ENCODE data around the gene TRPM2. TPM values are rescaled to one million over a fixed set of nuclear protein-coding genes. Genes with fewer than 3 reads are reported as not detected.

The TRPM2 gene
- total RNA-seq, 1 donor from 2014 or later = 2.9 TPM

DNA sequence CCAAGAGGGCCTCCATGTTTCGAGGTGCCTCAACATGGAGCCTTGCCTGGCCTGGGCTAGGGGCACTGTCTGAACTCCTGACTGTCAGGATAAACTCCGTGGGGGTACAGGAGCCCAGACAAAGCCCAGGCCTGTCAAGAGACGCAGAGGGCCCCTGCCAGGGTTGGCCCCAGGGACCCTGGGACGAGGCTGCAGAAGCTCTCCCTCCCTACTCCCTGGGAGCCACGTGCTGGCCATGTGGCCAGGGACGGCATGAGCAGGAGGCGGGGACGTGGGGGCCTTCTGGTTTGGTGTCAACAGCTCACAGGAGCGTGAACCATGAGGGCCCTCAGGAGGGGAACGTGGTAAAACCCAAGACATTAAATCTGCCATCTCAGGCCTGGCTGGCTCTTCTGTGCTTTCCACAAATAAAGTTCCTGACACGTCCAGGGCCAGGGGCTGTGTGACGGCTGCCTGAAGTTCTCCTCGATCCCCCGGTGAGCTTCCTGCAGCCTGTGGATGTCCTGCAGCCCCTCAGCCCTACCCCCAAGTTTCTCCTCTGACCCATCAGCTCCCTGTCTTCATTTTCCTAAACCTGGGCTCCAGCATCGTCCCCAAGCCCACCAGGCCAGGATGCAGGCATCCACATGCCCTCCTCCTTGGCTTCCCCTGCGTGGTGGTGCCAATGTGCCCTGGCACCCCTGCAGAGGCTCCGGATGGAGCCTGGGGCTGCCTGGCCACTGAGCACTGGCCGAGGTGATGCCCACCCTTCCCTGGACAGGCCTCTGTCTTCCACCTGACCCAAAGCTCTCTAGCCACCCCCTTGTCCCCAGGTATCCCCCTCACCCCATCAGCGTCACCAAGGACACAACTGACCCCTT is 89.1 kb downstream of the TRPM2 start:
- no peak for DNase-seq (ENCODE audit: low spot score)

DNA sequence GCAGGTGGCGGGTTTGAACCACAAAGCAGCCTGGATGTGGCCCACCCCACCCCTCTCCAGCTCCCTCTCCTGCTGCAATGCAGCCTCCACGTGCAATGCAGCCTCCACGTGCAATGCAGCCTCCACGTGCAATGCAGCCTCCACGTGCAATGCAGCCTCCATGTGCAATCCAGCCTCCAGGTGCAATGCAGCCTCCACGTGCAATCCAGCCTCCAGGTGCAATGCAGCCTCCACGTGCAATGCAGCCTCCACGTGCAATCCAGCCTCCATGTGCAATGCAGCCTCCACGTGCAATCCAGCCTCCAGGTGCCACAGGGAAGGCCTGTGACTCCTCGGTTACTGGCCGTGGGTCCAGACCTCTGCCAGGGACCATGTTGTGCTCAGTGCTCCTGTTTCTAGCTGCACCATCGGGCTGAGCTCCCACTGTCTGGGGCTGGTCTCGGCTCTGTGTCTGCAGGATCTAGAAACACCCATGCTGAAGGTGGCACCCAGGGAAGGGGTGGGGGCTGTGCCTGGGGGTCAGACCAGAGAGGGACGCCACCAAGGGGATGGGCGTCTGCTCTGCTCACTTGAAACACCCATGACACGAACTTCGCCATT is 90.0 kb downstream of the TRPM2 start:
- DNase-seq (ENCODE audit: low spot score) = no peak

DNA sequence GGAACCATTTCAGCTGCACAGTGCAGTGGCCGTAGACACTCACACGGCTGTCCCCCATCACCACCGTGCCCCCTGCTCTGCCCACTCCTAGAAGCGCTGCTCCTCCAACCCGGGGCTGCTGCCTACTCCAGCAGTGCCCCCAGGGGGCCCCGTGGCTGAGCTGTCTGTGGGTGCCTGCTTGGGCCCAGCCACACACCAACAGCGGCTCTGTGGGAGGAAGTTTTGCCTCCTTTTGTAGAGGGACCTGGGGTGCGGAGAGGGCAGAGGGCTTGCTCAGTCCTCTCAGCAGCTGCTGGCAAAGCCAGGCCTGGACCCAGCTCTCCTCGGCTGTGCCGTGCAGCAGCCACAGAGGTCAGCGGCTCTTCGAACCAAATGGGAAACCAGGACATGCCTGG is 90.5 kb downstream of the TRPM2 start:
- DNase-seq (ENCODE audit: low spot score) = no peak

DNA sequence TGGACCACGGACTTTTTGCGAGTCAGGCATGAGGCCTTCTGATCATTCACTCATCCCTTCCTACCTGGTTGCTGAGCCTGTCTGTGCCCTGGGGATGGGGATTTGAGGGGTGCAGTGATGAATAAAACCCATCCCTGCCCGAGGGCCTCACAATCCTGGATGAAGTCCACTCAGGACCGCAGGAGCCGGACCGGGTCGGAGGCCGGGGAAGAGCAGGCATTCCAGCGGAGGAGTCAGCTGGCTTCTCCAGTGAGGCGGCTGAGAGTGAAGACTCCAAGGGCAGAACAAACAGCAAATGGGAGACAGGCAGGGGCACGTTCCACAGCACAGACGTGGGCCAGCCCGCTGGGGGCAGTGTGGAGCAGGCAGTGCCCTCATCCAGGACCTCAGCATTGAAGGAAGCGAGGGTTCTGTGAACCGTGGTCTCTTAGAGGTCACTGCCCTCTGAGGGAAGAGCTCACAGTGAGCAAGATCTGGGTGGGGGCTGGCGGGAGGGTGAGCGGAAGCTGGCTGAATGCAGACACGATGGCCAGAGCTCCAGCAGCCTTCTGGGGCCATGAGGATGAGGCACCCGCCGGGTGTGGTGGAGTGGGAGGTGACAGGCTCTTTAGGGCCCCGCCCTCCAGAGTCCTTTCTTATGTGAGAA is 91.0 kb downstream of the TRPM2 start:
- DNase-seq (ENCODE audit: low spot score) = no peak

DNA sequence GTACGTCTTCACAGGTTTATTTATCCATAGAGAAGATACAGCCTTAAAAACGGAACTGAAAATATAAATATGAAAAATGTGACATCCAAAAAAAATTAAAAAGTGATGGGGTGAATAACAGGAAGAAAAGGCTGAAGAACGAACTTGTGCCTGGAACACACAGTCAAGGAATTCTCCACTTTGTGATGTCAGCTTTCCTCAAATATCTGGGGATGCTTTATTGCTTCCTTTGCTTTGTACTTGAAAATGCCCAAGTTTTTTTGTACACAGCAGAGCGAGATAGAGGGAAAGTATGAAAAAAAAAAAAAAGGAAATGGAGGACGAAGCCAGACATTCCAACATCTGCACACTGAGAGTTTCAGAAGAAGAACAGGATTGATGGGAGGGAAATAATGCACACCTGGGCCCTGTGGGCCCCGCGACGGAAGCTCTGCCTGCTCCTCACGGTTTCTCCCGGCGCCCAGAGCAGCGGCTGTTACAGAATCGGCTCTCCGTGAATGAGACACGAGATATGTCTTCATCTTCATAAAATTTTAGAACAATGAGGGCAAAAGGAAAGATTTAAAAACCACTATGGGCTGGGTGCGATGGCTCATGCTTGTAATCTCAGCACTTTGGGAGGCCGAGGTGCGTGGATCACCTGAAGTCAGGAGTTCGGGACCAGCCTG is 91.9 kb downstream of the TRPM2 start:
- peak; percentile 7 for DNase-seq (ENCODE audit: low spot score)

DNA sequence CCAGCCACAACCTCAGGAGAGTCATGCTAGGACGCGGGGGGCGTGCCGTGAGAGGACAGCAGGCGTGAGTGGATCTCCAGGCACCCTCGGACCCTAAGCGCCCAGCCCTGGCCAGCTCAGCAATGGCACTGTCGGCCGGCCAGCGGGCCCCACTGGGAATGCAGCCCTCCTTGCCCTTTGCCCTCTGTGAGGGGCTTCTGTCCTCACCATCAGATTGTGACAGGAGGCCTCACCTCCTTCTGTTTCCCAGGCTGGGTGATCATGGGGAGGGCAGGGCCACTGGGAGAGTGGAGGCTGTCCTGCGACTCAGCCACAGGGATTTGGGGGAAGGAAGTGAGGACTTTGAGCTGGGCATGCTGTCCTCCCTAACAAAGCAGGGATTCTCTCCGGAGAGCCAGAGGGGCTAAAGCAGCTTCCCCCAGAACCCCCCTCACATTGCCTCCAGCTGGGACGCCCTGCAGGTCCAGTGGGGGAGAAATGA is 95.3 kb downstream of the TRPM2 start:
- DNase-seq (ENCODE audit: low spot score) = no peak

DNA sequence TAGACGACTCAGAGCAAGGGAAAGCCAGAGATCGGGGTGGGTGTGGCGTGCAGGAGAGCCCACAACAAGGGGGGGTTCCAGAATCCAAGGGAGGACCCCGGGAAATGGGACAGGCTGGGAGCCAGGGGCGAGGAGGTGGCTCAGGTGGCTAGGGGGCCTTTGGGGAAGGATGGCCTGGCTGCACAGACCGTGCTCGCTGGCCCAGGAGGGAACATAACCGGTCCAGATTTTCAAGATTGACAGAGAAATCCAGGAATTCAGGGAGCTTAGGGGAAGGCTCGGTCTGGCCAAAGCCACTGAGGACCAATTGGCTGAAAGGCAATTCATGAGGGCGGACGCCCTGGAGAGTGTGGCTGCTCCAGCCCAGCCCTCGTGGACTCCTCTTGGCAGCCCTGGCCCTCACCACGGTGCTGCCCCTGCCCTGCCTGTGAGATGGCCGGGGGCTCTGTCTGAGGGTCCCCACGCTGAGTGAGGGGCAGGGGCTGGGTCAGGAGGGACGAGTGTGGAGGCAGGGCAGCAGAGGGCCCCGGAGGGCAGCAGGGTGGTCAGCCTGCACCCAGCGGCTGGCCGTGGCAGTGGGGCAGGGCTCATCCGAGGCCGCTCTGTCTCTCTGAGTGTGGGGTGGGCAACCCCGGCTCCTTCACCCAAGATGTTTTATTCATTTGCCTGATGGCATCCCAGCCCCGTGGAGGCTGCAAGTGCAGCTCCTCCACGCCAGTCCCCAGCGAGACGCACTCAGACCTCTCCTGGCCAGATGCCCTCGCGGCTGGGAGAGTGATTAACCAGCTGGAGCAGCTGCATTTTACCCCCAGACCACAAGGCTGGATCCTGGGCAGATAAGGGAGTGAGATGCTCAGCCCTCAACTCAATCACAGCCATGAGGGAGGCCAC is 96.3 kb downstream of the TRPM2 start:
- DNase-seq (ENCODE audit: low spot score) = peak; percentile 25

DNA sequence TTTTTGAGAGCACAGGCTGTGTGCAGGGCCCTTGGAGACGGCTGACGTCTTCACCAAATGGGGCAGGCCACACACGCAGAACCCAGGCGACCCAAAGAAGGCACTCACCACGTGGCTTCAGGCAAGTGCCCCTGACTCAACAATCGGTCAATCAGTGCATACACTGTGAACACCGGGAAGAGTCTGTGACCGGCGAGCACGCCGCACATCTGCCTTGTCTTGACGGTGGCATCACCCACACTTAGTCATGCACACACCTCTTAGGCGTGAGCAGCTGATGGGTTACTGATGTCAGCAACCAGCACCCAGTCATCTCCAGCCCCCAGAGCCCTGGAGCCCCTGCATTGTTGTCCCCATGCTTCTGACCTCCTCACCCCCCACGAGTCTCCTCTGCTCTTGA is 97.0 kb downstream of the TRPM2 start:
- no peak for DNase-seq (ENCODE audit: low spot score)

DNA sequence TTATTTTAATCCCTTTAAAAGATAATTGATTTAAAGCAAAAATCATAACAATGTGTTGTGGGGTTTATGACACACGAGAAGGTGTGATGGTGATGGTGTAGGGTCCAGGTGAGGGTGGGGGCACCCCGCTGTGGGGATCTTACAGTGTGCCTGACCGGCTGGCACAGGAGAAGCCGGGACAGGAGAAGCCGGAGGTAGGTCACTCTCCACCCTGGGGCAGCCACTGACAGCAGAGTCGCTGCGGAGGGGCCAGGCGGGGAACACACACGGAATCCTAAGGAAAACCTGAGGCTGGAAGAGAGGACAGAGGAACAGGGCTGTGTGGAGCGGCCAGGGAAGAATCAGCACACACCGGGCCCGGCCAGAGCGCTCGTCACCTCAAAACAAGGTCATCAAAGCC is 97.6 kb downstream of the TRPM2 start:
- no peak for DNase-seq (ENCODE audit: low spot score)

DNA sequence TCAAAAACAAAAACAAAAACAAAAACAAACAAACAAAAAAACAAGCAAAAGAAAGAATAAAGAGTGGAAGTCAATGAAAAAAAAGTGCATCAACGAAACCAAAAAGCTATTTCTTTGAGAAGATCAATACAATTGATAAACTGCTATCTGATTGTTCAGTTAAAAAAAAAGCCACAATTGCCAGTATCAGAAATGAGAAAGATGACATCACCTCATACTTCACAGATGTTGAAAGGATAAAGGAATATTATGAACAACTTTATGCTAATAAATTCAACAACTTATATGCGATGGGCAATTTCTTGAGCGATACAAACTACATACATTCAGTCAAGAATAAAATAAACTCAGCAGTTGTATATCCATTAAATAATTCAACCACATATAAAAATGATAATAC is 99.7 kb downstream of the TRPM2 start:
- DNase-seq (ENCODE audit: low spot score) = no peak

DNA sequence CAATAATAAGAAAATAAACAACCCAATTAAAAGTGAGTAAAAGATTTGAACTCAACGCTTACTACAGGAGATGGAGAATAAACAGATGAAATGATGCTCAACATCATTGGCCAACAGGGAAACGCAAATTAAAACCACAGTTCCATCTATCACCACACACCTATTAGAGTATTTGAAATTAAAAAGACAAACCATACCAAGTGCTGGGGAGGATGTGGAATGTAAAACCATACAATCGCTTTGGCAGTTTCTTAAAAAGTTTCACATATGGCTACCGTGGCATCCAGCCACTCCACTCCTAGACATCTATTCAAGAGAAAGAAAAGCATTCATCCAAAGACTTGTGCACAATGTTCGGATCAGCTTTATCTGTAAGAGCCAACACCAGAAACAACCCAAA is 100.6 kb downstream of the TRPM2 start:
- DNase-seq (ENCODE audit: low spot score) = no peak

DNA sequence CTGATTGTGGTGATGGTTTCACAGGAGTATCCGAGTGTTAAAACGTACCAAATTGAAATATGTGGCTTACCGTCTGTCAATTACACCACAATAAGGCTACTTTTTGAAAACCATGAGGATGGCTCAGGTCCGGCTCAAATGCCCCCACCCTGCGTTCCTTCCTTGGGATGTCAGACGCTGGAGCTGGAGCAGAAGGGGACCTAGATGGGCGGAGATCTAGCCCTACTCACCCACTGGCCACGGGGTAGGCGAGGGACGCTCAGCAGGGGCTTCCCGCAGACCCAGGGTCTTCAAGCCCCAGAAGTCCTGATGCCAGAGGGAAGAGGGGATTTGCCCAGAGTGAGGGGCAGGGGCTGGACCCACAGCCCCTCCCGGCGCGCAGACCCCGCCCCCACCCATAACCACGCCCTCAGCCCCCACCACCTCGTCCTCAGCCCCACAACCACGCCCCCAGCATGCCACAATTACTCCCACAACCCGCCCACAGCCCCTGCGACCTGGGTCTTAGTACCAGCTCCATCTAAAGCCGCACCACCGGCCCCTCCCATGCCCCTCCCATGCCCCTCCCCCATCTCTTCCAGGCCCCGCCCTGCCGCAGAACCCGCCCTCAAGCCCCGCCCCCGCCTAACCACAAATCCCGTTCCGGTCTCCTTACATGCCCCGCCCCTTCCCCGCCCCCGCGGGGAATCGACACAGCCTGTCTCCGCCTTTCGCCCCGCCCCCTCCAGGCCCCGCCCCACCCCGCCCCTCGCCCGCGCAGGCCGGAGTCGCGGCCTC is 101.5 kb downstream of the TRPM2 start, which contains the start of gene LRRC3:
TSS of gene LRRC3 (plus strand) at position 764 of the 777 bp plus-strand sequence. CDS start 1,135 bp downstream, outside the sequence.
- peak; percentile 65 for DNase-seq (ENCODE audit: low spot score)

DNA sequence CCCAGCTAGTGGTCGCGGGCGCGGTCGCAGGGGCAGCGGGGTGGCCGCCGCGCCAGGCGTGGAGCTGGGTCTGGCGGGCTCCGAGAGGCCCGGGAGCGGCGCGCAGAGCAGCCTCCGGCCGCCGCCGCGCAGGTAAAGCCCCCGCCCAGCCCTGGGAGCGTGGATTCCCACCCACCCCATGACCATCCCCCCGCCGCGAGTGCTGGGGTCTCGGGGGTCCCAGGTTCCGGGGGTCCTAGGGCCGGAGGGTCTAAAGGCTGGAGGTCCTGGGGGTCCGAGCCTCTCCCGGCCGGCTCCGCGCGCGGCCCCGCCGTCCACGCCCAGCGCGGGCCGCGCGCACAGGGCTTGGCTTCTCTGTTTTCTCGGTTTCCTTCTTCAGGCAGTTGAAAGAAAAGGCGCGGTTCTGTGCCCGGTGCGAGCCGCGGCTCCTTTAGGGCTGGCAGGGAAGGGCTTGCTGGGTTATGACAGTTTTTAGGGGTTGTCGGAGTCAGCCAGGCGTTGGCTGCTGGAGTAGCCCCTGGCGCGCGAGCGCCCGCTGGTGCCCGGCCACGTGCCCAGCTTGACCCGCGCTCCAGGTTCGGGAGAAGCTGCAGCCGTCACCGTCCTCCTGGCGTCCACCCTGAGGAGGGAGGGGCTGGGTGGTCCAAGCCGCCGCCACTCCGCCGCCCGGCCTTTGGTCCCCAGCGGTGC is 102.2 kb downstream of the TRPM2 start:
- DNase-seq (ENCODE audit: low spot score) = peak; percentile 41

DNA sequence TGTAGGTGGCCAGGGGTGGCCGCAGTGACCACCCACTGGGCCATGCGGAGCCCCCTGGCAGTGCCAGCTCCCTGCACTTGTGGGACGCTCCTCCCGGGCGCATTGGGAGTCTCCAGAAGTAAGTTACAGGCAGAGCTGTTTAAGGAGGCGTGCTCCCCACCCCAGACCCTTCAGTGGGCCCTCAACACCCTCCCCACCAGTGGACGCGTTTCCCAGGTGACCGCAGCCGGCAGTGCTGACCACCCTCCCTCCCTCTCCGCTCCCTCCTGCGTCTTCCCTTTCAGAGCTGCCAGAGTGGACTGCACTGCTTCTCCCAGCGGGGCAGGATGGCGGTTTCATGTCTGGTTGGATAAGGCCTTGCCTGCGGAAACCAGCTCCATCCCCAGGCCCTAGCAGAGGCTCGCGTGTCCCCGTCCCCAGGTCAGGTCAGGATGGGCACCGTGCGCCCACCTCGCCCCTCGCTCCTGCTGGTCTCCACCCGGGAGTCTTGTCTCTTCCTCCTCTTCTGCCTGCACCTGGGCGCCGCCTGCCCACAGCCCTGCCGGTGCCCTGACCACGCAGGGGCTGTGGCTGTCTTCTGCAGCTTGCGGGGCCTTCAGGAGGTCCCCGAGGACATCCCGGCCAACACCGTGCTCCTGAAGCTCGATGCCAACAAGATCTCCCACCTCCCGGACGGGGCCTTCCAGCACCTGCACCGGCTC is 102.9 kb downstream of the TRPM2 start:
- no peak for DNase-seq (ENCODE audit: low spot score)

DNA sequence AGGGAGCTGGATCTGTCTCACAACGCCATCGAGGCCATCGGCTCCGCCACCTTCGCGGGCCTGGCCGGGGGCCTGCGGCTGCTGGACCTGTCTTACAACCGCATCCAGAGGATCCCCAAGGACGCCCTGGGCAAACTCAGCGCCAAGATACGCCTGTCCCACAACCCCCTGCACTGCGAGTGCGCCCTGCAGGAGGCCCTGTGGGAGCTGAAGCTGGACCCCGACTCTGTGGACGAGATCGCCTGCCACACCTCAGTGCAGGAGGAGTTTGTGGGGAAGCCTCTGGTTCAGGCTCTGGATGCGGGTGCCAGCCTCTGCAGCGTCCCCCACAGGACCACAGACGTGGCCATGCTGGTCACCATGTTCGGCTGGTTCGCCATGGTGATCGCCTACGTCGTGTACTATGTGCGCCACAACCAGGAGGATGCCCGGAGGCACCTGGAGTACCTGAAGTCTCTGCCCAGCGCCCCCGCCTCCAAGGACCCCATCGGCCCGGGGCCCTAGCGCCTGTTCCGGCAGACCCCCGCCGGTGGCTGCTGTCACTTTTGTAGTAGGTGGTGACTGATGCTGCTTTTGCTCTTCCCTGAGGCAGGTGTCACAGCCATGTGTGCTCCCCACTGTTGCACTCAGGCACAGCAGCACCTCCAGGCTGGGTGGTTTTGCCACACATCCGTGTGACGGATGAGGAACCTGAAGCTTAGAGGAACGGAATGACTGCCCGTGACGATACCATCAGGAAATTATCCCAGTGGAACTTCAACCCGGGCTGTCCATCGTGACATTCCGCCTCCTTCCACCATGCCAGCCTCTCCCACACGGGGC is 103.7 kb downstream of the TRPM2 start:
- no peak for DNase-seq (ENCODE audit: low spot score)

DNA sequence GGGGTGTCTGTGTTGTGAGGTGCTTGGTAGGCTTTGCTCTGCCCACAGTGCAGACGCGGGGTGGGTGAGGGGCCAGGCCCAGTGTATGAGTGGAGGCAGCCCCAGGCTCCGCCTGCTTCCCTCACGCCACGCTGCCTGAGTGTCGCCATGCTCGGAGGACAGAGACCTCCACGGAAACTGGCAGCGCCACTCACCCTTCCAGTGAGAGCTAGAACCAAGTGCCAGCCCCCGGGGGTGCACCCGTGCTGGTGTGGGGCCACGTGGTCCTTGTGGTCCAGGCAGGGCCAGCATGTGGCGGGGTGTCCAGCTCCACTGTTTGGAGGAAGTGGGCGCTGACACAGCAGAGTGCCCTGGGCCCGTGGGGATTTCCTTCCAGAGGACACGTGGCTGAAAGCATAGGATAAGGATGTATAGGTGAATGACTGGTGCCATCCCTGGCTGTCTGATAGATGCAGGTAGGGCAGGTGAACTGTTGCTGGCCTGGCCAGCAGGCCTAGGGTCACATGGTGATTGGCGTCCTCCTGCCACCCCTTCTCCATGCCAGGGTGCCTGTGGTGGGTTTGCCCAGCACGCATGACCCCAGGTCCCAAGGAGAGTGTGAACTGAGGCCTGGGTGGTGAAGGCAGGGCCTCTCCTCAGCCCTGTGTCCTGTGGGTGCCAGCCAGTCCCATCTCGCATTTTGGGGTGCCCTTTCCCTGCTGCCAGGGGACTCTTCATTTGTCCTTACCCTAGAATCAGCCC is 105.7 kb downstream of the TRPM2 start:
- DNase-seq (ENCODE audit: low spot score) = no peak

DNA sequence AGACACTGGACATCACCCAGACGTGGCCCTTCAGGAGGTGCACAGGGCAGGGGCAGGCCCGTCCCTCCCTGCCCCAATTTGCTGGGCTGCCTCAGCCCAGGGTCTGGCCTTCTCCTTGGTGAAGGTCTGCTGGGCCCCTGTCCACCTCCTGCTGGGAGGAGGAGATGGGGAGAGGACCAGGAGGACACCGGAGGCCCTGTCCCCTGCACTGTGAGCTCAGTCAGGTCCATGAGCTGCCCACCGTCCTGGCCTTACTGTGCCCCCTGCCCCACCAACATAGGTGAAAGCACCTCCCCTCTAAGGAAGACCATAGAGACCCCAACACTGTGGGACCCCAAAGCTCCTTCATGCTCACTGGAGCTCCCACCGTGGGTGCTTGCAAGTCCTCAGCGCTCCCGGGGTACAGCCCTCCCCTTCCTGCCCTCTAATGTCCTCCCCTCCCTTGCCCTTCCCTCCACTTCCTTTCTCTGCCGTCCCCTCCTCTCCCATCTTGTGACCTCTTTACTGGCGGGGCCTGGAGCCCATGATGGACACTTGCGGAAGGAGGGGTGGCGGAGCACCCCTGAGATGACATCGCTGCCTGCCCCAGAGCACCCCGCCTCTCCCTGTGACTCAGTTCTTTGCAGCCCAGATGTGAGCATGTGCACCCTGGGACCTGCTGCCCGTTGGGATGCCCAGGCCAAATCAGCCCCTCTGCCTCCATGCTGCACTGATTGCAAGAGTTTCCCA is 106.5 kb downstream of the TRPM2 start:
- no peak for DNase-seq (ENCODE audit: low spot score)
